Activated naive CD8-positive, alpha-beta T cell treated with anti-CD3 and anti-CD28 coated beads, Interleukin-2, amount 50 U/mL, for 24 hours (primary cell): ENCODE measurements around the gene LRMDA.
A peak's percentile ranks its signal among the peaks of the same experiment; 100 is the strongest.
"Not testable (repeated sequence)": the region's sequence is repeated elsewhere in the genome, so short reads cannot be mapped to it uniquely, and the experiment has no call there.

ENCODE experiments used
- ATAC-seq: fragments of 150-1000 bp; cut with Tn5 transposase; one replicate; pipeline ENCODE4 v1.10.0; 2021
- DNase-seq: peaks from one replicate; pipeline ENCODE4 v3.0.0; 2021
- H3K27ac Mint-ChIP-seq: one replicate; pipeline ENCODE4 v1.8.0; 2021; ENCODE audit warnings: mild to moderate bottlenecking, mixed read lengths
- H3K27me3 Mint-ChIP-seq: one replicate; pipeline ENCODE4 v1.8.0; 2021; ENCODE audit warnings: mixed read lengths
- H3K36me3 Mint-ChIP-seq: one replicate; pipeline ENCODE4 v1.8.0; 2021; ENCODE audit warnings: low read depth, mixed read lengths
- H3K4me1 Mint-ChIP-seq: one replicate; pipeline ENCODE4 v1.8.0; 2021; ENCODE audit warnings: mixed read lengths
- H3K4me3 Mint-ChIP-seq: one replicate; pipeline ENCODE4 v1.8.0; 2021; ENCODE audit warnings: mild to moderate bottlenecking, moderate library complexity, mixed read lengths
- H3K9me3 Mint-ChIP-seq: one replicate; pipeline ENCODE4 v1.8.0; 2021; ENCODE audit warnings: mixed read lengths

The LRMDA gene

GRCh38 chr10:76523246-76523645, 1091.8 kb downstream of the LRMDA start:
- no peaks in the 10 kb centered on the region for H3K4me1 Mint-ChIP-seq
- H3K9me3 Mint-ChIP-seq: no peaks in the 10 kb centered on the region
- H3K4me3 Mint-ChIP-seq: no peak overlapping the region
- ATAC-seq (no peak), DNase-seq (no peak)
- H3K27me3 Mint-ChIP-seq: no peaks in the 10 kb centered on the region
- no peaks in the 10 kb centered on the region for H3K36me3 Mint-ChIP-seq
- no peak overlapping the region for H3K27ac Mint-ChIP-seq

DNA sequence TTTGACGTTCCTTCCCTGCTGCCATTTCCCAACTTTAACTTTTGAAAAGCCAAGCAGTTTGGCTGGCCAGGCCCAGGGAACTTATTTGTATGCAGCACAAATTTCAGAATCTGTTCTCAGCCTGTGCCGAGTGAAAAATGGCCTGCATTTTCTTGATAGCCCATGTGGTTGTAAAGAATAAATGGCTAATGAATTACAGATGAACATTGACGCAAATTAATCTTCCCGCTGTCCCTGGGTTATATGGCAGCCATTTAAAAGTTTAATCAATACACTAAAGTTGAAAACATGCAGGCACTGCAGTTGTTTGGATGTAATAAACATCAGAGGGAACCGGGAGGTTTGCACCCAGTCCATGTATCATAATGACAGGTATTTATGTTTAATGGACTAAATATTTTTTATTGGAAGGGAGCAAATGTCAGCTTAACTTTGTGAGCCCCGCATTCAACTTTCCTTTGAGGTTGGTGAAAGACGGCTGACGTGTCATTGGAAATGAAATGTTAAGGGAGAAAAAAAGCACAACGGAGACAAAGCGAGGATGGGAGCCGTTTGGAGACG, 1092.4 kb downstream of the LRMDA start:
- Mint-ChIP-seq H3K4me1 (no peaks in the 10 kb centered on the region), H3K27me3 (no peaks in the 10 kb centered on the region), H3K36me3 (no peaks in the 10 kb centered on the region), H3K27ac (no peak overlapping the region), H3K4me3 (no peak overlapping the region), H3K9me3 (no peaks in the 10 kb centered on the region)
- no peak for DNase-seq
- no peak for ATAC-seq

- not testable (repeated sequence) for H3K27me3 Mint-ChIP-seq, H3K27ac Mint-ChIP-seq, H3K4me1 Mint-ChIP-seq
Observed at GRCh38 chr10:76526833-76527232, 1095.4 kb downstream of the LRMDA start.

DNA sequence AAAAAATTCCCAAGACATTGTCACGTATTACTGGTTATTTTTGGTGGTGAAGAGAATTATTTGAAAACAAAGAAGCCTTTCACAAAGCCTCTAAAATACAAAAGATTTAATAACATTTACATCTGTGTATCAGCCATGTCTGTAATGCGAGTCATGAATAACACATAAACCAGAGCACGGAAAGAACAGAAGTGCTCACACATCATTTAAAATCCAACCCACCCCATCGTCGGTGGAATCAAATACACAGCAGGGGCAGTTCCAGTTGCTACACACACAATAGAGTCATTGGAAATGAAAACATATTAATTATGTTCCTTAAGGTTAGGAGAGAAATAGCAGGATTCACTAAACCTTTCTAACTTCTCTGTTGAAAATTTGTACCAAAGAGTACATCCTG, 1108.9 kb downstream of the LRMDA start:
- Mint-ChIP-seq H3K27me3 (no peaks in the 10 kb centered on the region), H3K36me3 (no peaks in the 10 kb centered on the region), H3K9me3 (no peaks in the 10 kb centered on the region), H3K4me1 (no peaks in the 10 kb centered on the region), H3K27ac (no peak overlapping the region), H3K4me3 (no peak overlapping the region)
- DNase-seq (no peak), ATAC-seq (no peak)

More at GRCh38 chr10:76526833-76527232, 1095.4 kb downstream of the LRMDA start:
- H3K9me3 Mint-ChIP-seq, DNase-seq, ATAC-seq, H3K36me3 Mint-ChIP-seq, H3K4me3 Mint-ChIP-seq: not testable (repeated sequence)

GRCh38 chr10:76540786-76541185, 1109.4 kb downstream of the LRMDA start:
- Mint-ChIP-seq H3K4me1 (no peaks in the 10 kb centered on the region), H3K9me3 (no peaks in the 10 kb centered on the region), H3K36me3 (no peaks in the 10 kb centered on the region), H3K27ac (no peak overlapping the region), H3K27me3 (no peaks in the 10 kb centered on the region), H3K4me3 (no peak overlapping the region)
- DNase-seq (no peak), ATAC-seq (no peak)

GRCh38 chr10:76541852-76542251, 1110.4 kb downstream of the LRMDA start:
- H3K36me3 Mint-ChIP-seq: no peaks in the 10 kb centered on the region
- no peak overlapping the region for H3K27ac Mint-ChIP-seq
- no peak for DNase-seq
- H3K4me1 Mint-ChIP-seq: no peaks in the 10 kb centered on the region
- no peaks in the 10 kb centered on the region for H3K27me3 Mint-ChIP-seq
- no peak for ATAC-seq
- H3K4me3 Mint-ChIP-seq: no peak overlapping the region
- H3K9me3 Mint-ChIP-seq: no peaks in the 10 kb centered on the region

- H3K9me3 Mint-ChIP-seq: no peaks in the 10 kb centered on the region
- H3K27ac Mint-ChIP-seq: no peak overlapping the region
- ATAC-seq (no peak), DNase-seq (no peak)
- peaks cover under 1% of the 10 kb centered on the region for H3K27me3 Mint-ChIP-seq
- no peaks in the 10 kb centered on the region for H3K36me3 Mint-ChIP-seq
- no peak overlapping the region for H3K4me3 Mint-ChIP-seq
- H3K4me1 Mint-ChIP-seq: no peaks in the 10 kb centered on the region
Observed at GRCh38 chr10:76542307-76542930, 1111.0 kb downstream of the LRMDA start.

GRCh38 chr10:76543655-76544054, 1112.2 kb downstream of the LRMDA start:
- Mint-ChIP-seq H3K27me3 (peaks cover 2% of the 10 kb centered on the region), H3K4me3 (no peak overlapping the region), H3K9me3 (no peaks in the 10 kb centered on the region), H3K4me1 (no peaks in the 10 kb centered on the region), H3K36me3 (no peaks in the 10 kb centered on the region), H3K27ac (no peak overlapping the region)
- ATAC-seq (no peak), DNase-seq (no peak)

GRCh38 chr10:76544789-76545188, 1113.4 kb downstream of the LRMDA start:
- Mint-ChIP-seq H3K27ac (no peak overlapping the region), H3K27me3 (peaks cover 2% of the 10 kb centered on the region), H3K4me3 (no peak overlapping the region), H3K4me1 (no peaks in the 10 kb centered on the region), H3K36me3 (no peaks in the 10 kb centered on the region), H3K9me3 (no peaks in the 10 kb centered on the region)
- no peak for DNase-seq
- ATAC-seq: no peak

DNA sequence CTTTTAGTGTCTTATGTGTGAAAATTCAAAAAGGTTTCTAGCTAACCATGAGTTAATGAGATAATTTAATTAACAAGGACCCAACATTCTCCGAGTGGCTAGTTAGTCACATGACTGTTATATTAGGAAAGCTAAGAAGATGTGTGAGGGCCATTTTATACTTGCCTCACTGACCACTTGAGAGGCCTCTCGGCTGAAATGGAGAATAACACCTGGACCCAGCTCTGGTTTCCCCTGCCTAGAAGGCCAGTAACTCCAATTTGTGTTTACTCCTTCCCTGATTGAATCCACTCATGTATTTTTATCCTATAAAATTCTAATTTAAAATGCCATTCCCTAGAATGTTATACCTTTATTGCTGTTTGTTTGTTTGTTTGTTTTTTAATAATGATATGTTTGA, 1115.0 kb downstream of the LRMDA start:
- no peaks in the 10 kb centered on the region for H3K4me1 Mint-ChIP-seq
- DNase-seq: no peak
- no peak overlapping the region for H3K4me3 Mint-ChIP-seq
- no peaks in the 10 kb centered on the region for H3K36me3 Mint-ChIP-seq
- no peak for ATAC-seq
- H3K27me3 Mint-ChIP-seq: peaks cover 2% of the 10 kb centered on the region
- H3K27ac Mint-ChIP-seq: no peak overlapping the region
- H3K9me3 Mint-ChIP-seq: no peaks in the 10 kb centered on the region

DNA sequence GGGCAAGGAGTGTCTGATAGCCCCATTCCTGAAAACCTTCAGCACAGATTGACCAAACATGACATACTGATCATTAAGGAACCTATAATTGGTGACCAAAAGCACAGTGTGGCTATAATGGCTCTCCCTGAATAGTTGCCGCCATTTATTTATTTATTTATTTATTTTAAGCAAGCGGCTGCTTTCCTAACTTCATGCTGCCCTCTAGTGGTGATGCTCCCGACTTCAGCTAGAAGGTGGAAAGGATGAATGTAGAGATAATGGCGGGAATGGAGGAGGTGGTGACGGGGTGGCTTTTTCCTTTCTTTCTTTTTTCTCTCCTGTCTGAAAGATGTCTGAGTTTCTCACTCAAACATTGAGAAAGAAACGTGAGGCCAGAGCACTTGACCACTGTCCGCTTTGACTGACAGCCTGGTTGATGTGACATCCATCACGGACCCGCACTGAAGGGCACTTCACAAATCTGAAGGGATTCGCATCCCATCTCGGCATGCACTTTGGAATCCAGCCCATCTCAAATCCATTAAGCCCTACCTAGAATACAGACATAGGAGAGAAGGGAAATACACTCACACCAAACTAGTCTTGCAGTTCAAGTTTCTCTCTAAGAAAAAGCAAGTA, 1116.0 kb downstream of the LRMDA start:
- no peaks in the 10 kb centered on the region for H3K36me3 Mint-ChIP-seq
- ATAC-seq (no peak), DNase-seq (peak; percentile 62)
- no peaks in the 10 kb centered on the region for H3K9me3 Mint-ChIP-seq
- H3K27ac Mint-ChIP-seq: no peak overlapping the region
- no peaks in the 10 kb centered on the region for H3K4me1 Mint-ChIP-seq
- H3K27me3 Mint-ChIP-seq: peaks cover 2% of the 10 kb centered on the region
- H3K4me3 Mint-ChIP-seq: no peak overlapping the region

GRCh38 chr10:76548716-76549115, 1117.3 kb downstream of the LRMDA start:
- H3K9me3 Mint-ChIP-seq: no peaks in the 10 kb centered on the region
- ATAC-seq (no peak), DNase-seq (no peak)
- H3K36me3 Mint-ChIP-seq: no peaks in the 10 kb centered on the region
- H3K4me1 Mint-ChIP-seq: no peaks in the 10 kb centered on the region
- peaks cover 2% of the 10 kb centered on the region for H3K27me3 Mint-ChIP-seq
- H3K4me3 Mint-ChIP-seq: no peak overlapping the region
- no peak overlapping the region for H3K27ac Mint-ChIP-seq

DNA sequence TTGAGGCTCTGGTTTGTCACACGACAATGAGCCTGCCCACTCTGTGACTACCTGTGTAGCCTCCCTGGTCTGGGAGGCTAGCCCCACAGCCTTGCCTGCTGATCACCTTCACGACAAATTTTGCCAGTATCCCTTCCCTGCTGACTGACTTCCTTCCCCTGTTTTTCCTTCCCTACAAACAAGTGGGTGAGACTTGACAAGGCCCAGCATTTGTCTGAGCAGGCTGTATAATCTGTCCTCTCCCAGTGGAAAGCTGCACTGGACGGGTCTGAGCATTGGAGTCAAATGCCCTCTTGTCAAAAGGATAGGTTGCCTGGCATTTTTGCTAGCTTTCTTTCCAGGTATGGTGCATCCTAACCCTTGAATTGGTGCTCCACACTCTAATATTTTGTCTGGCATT, 1117.7 kb downstream of the LRMDA start:
- ATAC-seq: no peak
- no peaks in the 10 kb centered on the region for H3K36me3 Mint-ChIP-seq
- peaks cover 2% of the 10 kb centered on the region for H3K27me3 Mint-ChIP-seq
- no peak overlapping the region for H3K27ac Mint-ChIP-seq
- no peak overlapping the region for H3K4me3 Mint-ChIP-seq
- no peaks in the 10 kb centered on the region for H3K9me3 Mint-ChIP-seq
- DNase-seq: no peak
- no peaks in the 10 kb centered on the region for H3K4me1 Mint-ChIP-seq

DNA sequence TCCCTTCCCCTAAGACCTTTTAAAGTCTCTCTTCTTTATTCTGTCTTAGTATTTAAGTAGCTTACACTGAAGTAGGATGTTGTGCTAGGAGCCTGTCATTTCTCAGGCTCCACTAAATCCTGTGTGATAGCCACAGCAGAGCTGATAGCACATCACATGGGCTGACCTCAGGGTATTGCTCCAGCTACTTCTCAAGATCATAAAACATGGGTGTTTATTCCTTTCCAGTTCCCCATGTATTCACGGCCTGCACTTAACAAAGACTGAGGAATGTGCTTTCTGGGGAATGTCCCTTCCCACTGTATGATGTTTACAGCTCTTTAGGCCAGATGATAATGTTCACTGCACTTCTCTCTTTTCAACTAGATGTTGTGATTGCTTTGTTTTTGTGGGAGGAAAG, 1119.4 kb downstream of the LRMDA start:
- Mint-ChIP-seq H3K27ac (no peak overlapping the region), H3K9me3 (no peaks in the 10 kb centered on the region), H3K27me3 (peaks cover 2% of the 10 kb centered on the region), H3K4me3 (no peak overlapping the region), H3K4me1 (no peaks in the 10 kb centered on the region), H3K36me3 (no peaks in the 10 kb centered on the region)
- DNase-seq (no peak), ATAC-seq (no peak)

DNA sequence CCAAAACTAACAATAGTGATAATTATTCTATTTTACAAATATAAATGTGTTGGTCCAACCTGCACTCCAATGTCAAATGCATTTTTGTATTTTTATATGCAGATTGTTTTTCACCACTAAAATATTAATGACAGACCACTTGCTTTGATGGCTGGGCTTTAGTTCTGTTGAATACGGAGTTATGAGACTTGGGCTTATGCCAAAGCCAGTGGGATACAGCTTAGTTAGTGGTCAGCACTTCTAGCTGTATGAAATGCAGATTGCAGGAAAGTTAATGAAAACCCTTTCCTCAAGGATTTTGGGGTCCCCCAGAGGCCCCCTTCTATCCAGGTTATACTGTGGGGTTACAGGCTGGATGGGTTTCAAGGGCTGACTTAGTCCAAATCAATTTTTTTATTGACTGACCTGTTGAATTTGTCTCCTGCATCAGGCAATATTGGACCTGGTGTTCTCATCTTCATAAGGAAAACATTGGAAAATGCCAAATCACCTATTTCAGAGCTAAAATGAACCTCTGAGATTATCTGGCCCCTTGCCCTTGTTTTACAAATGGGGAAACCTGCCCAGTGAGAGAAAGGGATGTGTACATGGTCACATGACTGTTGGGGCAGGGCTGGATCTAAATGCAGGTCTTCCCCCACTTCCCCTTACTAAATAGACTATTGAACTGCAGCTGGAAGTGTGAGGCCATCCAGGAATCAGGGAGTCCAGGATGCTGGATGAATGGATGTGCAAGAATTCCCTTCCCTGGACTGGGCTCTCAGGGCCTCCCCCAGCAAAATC, 1120.9 kb downstream of the LRMDA start:
- H3K4me3 Mint-ChIP-seq: no peak overlapping the region
- no peak for DNase-seq
- H3K36me3 Mint-ChIP-seq: no peaks in the 10 kb centered on the region
- no peak for ATAC-seq
- H3K27me3 Mint-ChIP-seq: peaks cover 2% of the 10 kb centered on the region
- H3K9me3 Mint-ChIP-seq: no peaks in the 10 kb centered on the region
- H3K4me1 Mint-ChIP-seq: no peaks in the 10 kb centered on the region
- H3K27ac Mint-ChIP-seq: no peak overlapping the region
